ENCODE results near the gene TTC23L. TPM values are rescaled to one million over a fixed set of nuclear protein-coding genes. Genes with fewer than 3 reads are reported as not detected.

Gene TTC23L
- total RNA-seq, 4 donors from 2014 or later: 0.38 to 3.2 (median 0.94) TPM

- H3K4me3 ChIP-seq (ENCODE audit: low read depth, poor library complexity, severe bottlenecking): no peak overlapping the region
- intact Hi-C loops (cut with DNase I; ENCODE audit: low total_unique reads): no loop called here
- TF ChIP-seq POLR2A (IDR thresholded peaks at IDR 0.05) (no peak), CTCF (IDR thresholded peaks at IDR 0.05) (no peak)
- WGBS, 2 donors: 80 to 83% methylated on average over 3 of the region's 3 CpGs
- no peak for DNase-seq (ENCODE audit: low spot score in 2 of 2)
Observed at GRCh38 chr5:34857161-34857560, 18.2 kb downstream of the TTC23L start.

- intact Hi-C loops (cut with DNase I; ENCODE audit: low total_unique reads): no loop called here
- 90 to 95% methylated on average over 1 of the region's 1 CpG for WGBS, 2 donors
- no peak for DNase-seq (ENCODE audit: low spot score in 2 of 2)
- no peak overlapping the region for H3K4me3 ChIP-seq (ENCODE audit: low read depth, poor library complexity, severe bottlenecking)
- TF ChIP-seq POLR2A (IDR thresholded peaks at IDR 0.05) (no peak), CTCF (IDR thresholded peaks at IDR 0.05) (no peak)
Observed at GRCh38 chr5:34857894-34858293, 18.9 kb downstream of the TTC23L start.

- intact Hi-C loops (cut with DNase I; ENCODE audit: low total_unique reads): no loop called here
- TF ChIP-seq POLR2A (IDR thresholded peaks at IDR 0.05) (no peak), CTCF (IDR thresholded peaks at IDR 0.05) (no peak)
- no peak for DNase-seq (ENCODE audit: low spot score in 2 of 2)
Observed at GRCh38 chr5:34858790-34859189, 19.8 kb downstream of the TTC23L start.

GRCh38 chr5:34859253-34859652, 20.3 kb downstream of the TTC23L start:
- WGBS, 2 donors: 91 to 96% methylated on average over 5 of the region's 5 CpGs
- TF ChIP-seq POLR2A (IDR thresholded peaks at IDR 0.05) (no peak), CTCF (IDR thresholded peaks at IDR 0.05) (no peak)
- intact Hi-C loops (cut with DNase I; ENCODE audit: low total_unique reads): no loop called here
- no peak for DNase-seq (ENCODE audit: low spot score in 2 of 2)
- no peak overlapping the region for H3K4me3 ChIP-seq (ENCODE audit: low read depth, poor library complexity, severe bottlenecking)

More at GRCh38 chr5:34858790-34859189, 19.8 kb downstream of the TTC23L start:
- no peak overlapping the region for H3K4me3 ChIP-seq (ENCODE audit: low read depth, poor library complexity, severe bottlenecking)
- WGBS, 2 donors: 33 to 59% methylated on average over 2 of the region's 2 CpGs

- 56 to 67% methylated on average over 3 of the region's 3 CpGs for WGBS, 2 donors
- no peak overlapping the region for H3K4me3 ChIP-seq (ENCODE audit: low read depth, poor library complexity, severe bottlenecking)
- TF ChIP-seq POLR2A (IDR thresholded peaks at IDR 0.05) (no peak), CTCF (IDR thresholded peaks at IDR 0.05) (no peak)
- intact Hi-C loops (cut with DNase I; ENCODE audit: low total_unique reads): no loop called here
- DNase-seq (ENCODE audit: low spot score in 2 of 2): no peak
Observed at GRCh38 chr5:34863946-34864345, 25.0 kb downstream of the TTC23L start.

- intact Hi-C loops (cut with DNase I; ENCODE audit: low total_unique reads): no loop called here
- H3K4me3 ChIP-seq (ENCODE audit: low read depth, poor library complexity, severe bottlenecking): no peak overlapping the region
- DNase-seq (ENCODE audit: low spot score in 2 of 2): no peak
- WGBS, 2 donors: 84 to 92% methylated on average over 2 of the region's 2 CpGs
- TF ChIP-seq CTCF (IDR thresholded peaks at IDR 0.05): no peak
- no peak for TF ChIP-seq POLR2A (IDR thresholded peaks at IDR 0.05)
Observed at GRCh38 chr5:34865091-34865490, 26.1 kb downstream of the TTC23L start.

All from lower leg skin (tissue), 4 donors.